Heart left ventricle (tissue), 16 donors: ENCODE data around the gene MAP2K4. TPM values are rescaled to one million over a fixed set of nuclear protein-coding genes. Genes with fewer than 3 reads are reported as not detected.

Source experiments
- ATAC-seq, 4 donors: fragments of 200-7000 bp; cut with Tn5 transposase; one replicate each; pipeline ENCODE4 v1.9.1; 2020 to 2022; ENCODE audit warnings: moderate library complexity in 4 of 4, mild to moderate bottlenecking in 3 of 4, moderate number of reproducible peaks in 1 of 4
- DNase-seq, 5 donors: peaks; one replicate each; pipeline ENCODE4 v3.0.0-alpha.2; 2020
- H3K27ac ChIP-seq, 12 donors: fragments of 200-600 bp; sonication (generic) in 4 of 12; one replicate each; pipeline versions ENCODE4 v1.5.0 to v1.8.0; 2016 to 2022; ENCODE audit warnings: mild to moderate bottlenecking in 2 of 12
- H3K27me3 ChIP-seq, 9 donors: fragments of 200-600 bp; sonication (generic) in 2 of 9; one replicate each; pipeline versions ENCODE4 v1.5.1 to v1.8.0; 2016 to 2022; ENCODE audit warnings: mild to moderate bottlenecking in 3 of 9
- H3K36me3 ChIP-seq, 9 donors: fragments of 200-600 bp; sonication (generic) in 2 of 9; one replicate each; pipeline versions ENCODE4 v1.5.0 to v1.8.0; 2018 to 2022; ENCODE audit warnings: mild to moderate bottlenecking in 2 of 9
- H3K4me1 ChIP-seq, 12 donors: fragments of 200-600 bp; sonication (generic) in 4 of 12; one replicate each; pipeline versions ENCODE4 v1.5.0 to v1.8.0; 2016 to 2022; ENCODE audit warnings: mild to moderate bottlenecking in 3 of 12
- H3K4me3 ChIP-seq, 12 donors: fragments of 200-600 bp; sonication (generic) in 4 of 12; one replicate each; pipeline versions ENCODE4 v1.5.0 to v1.8.0; 2017 to 2022; ENCODE audit warnings: mild to moderate bottlenecking in 9 of 12, moderate library complexity in 4 of 12
- H3K9me3 ChIP-seq, 12 donors: fragments of 200-600 bp; sonication (generic) in 4 of 12; one replicate each; pipeline versions ENCODE4 v1.5.0 to v1.8.0; 2016 to 2022; ENCODE audit warnings: mild to moderate bottlenecking in 1 of 12
- POLR2A ChIP-seq, 2 donors: fragments of 450-650 bp; IDR thresholded peaks; one replicate each; pipeline ENCODE4 v1.6.1; 2017; ENCODE audit warnings: antibody characterized with exemption in 2 of 2, mild to moderate bottlenecking in 2 of 2, moderate library complexity in 2 of 2
- WGBS, 4 donors: extraction: QIAGEN DNeasy Blood & Tissue Kit in 2 of 4; methylation state at CpG; one replicate each; pipeline versions ENCODE4 v1.1.5 to v1.1.7; 2013 to 2018; 5-methylcytosine and 5-hydroxymethylcytosine counted together
- intact Hi-C, 10 donors: fragments of 100-400 bp; cut with DNase I; formaldehyde crosslinking; loops; one replicate each; pipeline versions ENCODE4 v1.11.1 to v1.14.2; 2022
- polyA plus RNA-seq, 2 donors: library from polyadenylated mRNA; stranded (reverse); fragments of 200-250 nt; gene quantifications; one replicate each; pipeline ENCODE4 v1.2.3, GENCODE V29; 2013
- total RNA-seq, 9 donors: library from RNA; depleted of rRNA in 2 of 9; stranded (reverse); fragments of >200 nt in 2 of 9; fragmentation: NEBNext Ultra II Directional in 3 of 9; extraction: Animal tissue kit (Norgen Biotek cat#: 25700) in 3 of 9; gene quantifications; one replicate each; pipeline versions ENCODE4 v1.1.0 to v1.2.4, GENCODE V29; 2016 to 2023
- TF ChIP-seq, protein P1 (sequence below), 12 donors: fragments of 200-600 bp; sonication (generic) in 4 of 12; IDR thresholded peaks; one replicate each; pipeline versions ENCODE4 v1.5.0 to v1.8.0; 2018 to 2022; ENCODE audit warnings: antibody characterized with exemption in 12 of 12, mild to moderate bottlenecking in 5 of 12
- donor health status: ischemic (EF 13 %, LVEDD 7.1; RV severe dilation, severe dysfunction).
- donor health status: healthy with polysubstance abuse.
- donor health status: DM: no; HTN: yes; CAD: no.
- donor health status: DM: no; HTN: no; CAD: no.
- donor health status: ischemic (EF 25% LVEDD 6.9; RV normal size, moderate dysfunction).
- donor health status: ischemic (EF 25% LVEDD 5.7; RV mildly dilated, moderate dysfunction).
- donor health status: healthy.
- donor health status: DM: yes; HTN: yes; CAD: no.
- donor health status: ischemic (EF 35%, LVEDD 5.7; RV mildly dilated, moderate dysfunction).
- donor health status: nonischemic (EF 11% LVEDD 7.7; RV severe dilation, severe dysfunction).
- donor health status: DM: yes; HTN: yes; CAD: no.
- donor health status: PGD.
- donor health status: ischemic (EF 29% LVEDD 5.4; RV normal size, mild dysfunction).
- donor health status: nonischemic (EF 23%, LVEDD 6.1; RV moderate dilation, normal function).

Gene MAP2K4
- total and polyA plus RNA-seq, 11 donors = 7.9 to 37.5 (median 32.5) TPM

DNA sequence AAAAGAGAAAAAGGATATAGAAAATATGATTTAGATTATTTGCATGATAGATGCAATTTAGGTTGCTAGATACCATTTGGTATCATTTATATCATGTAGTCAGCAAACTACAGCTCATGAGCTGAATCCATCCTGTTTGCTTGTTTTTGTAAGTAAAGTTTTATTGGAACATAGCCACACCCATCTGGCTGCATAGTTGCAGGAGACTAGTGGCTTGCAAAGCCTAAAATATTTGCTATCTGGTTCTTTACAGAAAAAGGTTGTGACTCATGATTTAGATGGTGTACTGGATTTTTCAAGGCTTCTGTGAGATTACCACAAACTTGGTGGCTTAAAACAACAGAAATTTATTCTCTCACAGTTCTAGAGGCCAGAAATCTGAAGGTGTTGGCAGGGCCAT lies 49.9 kb downstream of the MAP2K4 start:
- TF ChIP-seq, protein P1, sequence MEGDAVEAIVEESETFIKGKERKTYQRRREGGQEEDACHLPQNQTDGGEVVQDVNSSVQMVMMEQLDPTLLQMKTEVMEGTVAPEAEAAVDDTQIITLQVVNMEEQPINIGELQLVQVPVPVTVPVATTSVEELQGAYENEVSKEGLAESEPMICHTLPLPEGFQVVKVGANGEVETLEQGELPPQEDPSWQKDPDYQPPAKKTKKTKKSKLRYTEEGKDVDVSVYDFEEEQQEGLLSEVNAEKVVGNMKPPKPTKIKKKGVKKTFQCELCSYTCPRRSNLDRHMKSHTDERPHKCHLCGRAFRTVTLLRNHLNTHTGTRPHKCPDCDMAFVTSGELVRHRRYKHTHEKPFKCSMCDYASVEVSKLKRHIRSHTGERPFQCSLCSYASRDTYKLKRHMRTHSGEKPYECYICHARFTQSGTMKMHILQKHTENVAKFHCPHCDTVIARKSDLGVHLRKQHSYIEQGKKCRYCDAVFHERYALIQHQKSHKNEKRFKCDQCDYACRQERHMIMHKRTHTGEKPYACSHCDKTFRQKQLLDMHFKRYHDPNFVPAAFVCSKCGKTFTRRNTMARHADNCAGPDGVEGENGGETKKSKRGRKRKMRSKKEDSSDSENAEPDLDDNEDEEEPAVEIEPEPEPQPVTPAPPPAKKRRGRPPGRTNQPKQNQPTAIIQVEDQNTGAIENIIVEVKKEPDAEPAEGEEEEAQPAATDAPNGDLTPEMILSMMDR (IDR thresholded peaks at IDR 0.05) = no peak
- no peak for TF ChIP-seq POLR2A (IDR thresholded peaks at IDR 0.05)
- Histone ChIP-seq H3K4me1 (peaks cover 0 to 4% (median 0%) of the 10 kb centered on the region in 12 donors), H3K27ac (no peak overlapping the region), H3K27me3 (no peaks in the 10 kb centered on the region), H3K9me3 (no peaks in the 10 kb centered on the region), H3K4me3 (no peak overlapping the region), H3K36me3 (peaks cover 0 to 15% (median 8%) of the 10 kb centered on the region in 9 donors)
- ATAC-seq (no peak), DNase-seq (no peak)
- intact Hi-C loops = no loop called here

DNA sequence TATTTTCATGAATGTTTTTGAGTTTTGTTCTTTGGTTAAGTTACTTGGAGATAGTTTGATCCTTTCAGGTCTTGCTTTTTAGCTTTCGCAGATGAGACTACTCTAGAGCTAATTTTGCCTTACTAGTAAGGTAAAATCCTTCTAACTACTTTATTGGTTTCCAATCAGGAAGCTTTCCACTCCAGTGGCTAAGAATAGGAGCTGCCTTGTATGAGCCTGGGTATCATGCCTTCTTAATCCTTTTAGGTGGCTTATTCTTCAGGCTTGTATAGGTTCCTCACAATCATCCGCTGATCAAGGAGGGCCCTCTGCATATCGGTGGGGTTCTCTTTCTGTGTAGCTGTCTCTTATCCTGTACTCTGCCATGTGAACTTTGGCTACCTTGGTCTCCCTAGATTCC lies 53.7 kb downstream of the MAP2K4 start:
- TF ChIP-seq, protein P1 (IDR thresholded peaks at IDR 0.05) = no peak
- no peak for TF ChIP-seq POLR2A (IDR thresholded peaks at IDR 0.05)

DNA sequence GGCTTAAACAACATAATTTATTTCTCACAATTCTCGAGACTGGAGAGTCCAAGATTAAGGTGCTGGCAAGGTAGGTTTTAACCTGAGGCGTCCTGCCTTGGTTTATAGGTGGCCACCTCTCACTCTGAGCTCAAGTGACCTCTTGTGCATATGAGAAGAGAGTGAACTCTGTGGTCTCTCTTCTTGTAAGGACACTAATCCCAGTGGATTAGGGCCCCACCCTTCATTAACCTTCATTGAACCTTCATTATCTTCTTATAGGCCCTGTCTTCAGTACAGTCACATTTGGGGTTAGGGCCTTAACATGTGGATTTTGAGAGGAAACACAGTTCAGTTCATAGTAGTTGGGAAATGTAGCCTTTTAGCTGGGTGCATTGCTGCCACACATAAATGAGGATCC lies 57.1 kb downstream of the MAP2K4 start:
- 92 to 98% (median 97%) methylated on average over 2 of the region's 2 CpGs for WGBS, 4 donors
- no peak for DNase-seq
- TF ChIP-seq, protein P1 (IDR thresholded peaks at IDR 0.05) = no peak
- no peak for TF ChIP-seq POLR2A (IDR thresholded peaks at IDR 0.05)

More for the DNA sequence above, 53.7 kb downstream of the MAP2K4 start:
- DNase-seq (no peak), ATAC-seq (no peak)
- Histone ChIP-seq H3K4me1 (peaks cover 0 to 4% (median 0%) of the 10 kb centered on the region in 12 donors), H3K9me3 (peaks cover 0 to 8% (median 0%) of the 10 kb centered on the region in 12 donors), H3K27me3 (no peaks in the 10 kb centered on the region), H3K36me3 (peaks cover 0 to 26% (median 8%) of the 10 kb centered on the region in 9 donors), H3K27ac (no peak overlapping the region), H3K4me3 (no peak overlapping the region)
- WGBS, 4 donors = 65 to 85% (median 75%) methylated on average over 3 of the region's 3 CpGs
- intact Hi-C loops = no loop called here

DNA sequence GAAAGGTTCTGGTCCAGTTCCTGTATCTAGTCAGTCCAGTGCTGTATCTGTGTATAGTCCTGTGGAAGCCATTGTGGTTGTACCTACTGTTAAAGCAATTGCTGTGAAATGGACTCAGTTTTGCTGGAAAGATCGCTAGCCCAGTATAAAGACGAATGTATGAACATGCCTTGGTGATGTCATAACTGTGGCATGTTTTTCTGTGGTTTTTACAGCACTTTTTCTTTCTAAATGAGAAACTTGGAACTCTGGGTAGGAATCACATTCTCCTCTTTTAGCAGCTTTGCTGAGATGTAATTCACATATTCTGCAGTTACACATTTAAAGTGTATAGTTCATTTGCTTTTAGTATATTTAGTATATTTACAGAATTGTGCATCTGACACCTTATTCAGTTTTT lies 58.1 kb downstream of the MAP2K4 start:
- WGBS, 4 donors = 63 to 84% (median 77%) methylated on average over 2 of the region's 2 CpGs
- peaks cover 0 to 44% (median 7%) of the 10 kb centered on the region in 9 donors for H3K36me3 ChIP-seq

More for the DNA sequence above, 57.1 kb downstream of the MAP2K4 start:
- Histone ChIP-seq H3K4me1 (peaks cover 0 to 13% (median 3%) of the 10 kb centered on the region in 12 donors), H3K27ac (no peak overlapping the region), H3K36me3 (peaks cover 0 to 40% (median 7%) of the 10 kb centered on the region in 9 donors), H3K4me3 (no peak overlapping the region), H3K27me3 (no peaks in the 10 kb centered on the region), H3K9me3 (peaks cover 0 to 8% (median 0%) of the 10 kb centered on the region in 12 donors)
- no peak for ATAC-seq
- intact Hi-C loops = no loop called here

More for the DNA sequence above, 58.1 kb downstream of the MAP2K4 start:
- H3K4me3 ChIP-seq = no peak overlapping the region
- DNase-seq = no peak
- no peaks in the 10 kb centered on the region for H3K27me3 ChIP-seq
- TF ChIP-seq POLR2A (IDR thresholded peaks at IDR 0.05) = no peak
- TF ChIP-seq, protein P1 (IDR thresholded peaks at IDR 0.05) = no peak
- intact Hi-C loops = no loop called here
- peaks cover 0 to 13% (median 3%) of the 10 kb centered on the region in 12 donors for H3K4me1 ChIP-seq
- no peak overlapping the region for H3K27ac ChIP-seq
- H3K9me3 ChIP-seq = peaks cover 0 to 8% (median 0%) of the 10 kb centered on the region in 12 donors
- ATAC-seq = no peak
